GM23248 (cell line): ENCODE results near the gene AKAP9. TPM values are rescaled to one million over a fixed set of nuclear protein-coding genes. Genes with fewer than 3 reads are reported as not detected.

Source experiments
- DNase-seq: peaks from one replicate; pipeline ENCODE4 v3.0.0-alpha.2; 2015
- H2AFZ ChIP-seq: fragments of 200-600 bp; sonication (generic); 2 replicates; pipeline ENCODE4 v1.6.1; 2016; ENCODE audit warnings: antibody characterized with exemption
- H3F3A ChIP-seq: fragments of 200-600 bp; sonication (generic); 2 replicates; pipeline ENCODE4 v1.6.1; 2016; ENCODE audit warnings: mild to moderate bottlenecking, antibody characterized with exemption, mixed run types; ENCODE audit not compliant: insufficient read depth
- H3K27ac ChIP-seq: fragments of 200-600 bp; sonication (generic); 2 replicates; pipeline ENCODE4 v1.5.1; 2016; ENCODE audit warnings: mild to moderate bottlenecking
- H3K27me3 ChIP-seq: fragments of 200-600 bp; sonication (generic); replicated peaks from 2 replicates; pipeline ENCODE4 v1.6.1; 2016; ENCODE audit warnings: mild to moderate bottlenecking; ENCODE audit not compliant: insufficient read depth
- H3K36me3 ChIP-seq: fragments of 200-600 bp; sonication (generic); 2 replicates; pipeline ENCODE4 v1.6.1; 2016; ENCODE audit warnings: low read depth, mild to moderate bottlenecking
- H3K4me1 ChIP-seq: fragments of 200-600 bp; sonication (generic); 2 replicates; pipeline ENCODE4 v1.6.1; 2016; ENCODE audit warnings: mild to moderate bottlenecking; ENCODE audit not compliant: insufficient read depth
- H3K4me2 ChIP-seq: fragments of 200-600 bp; sonication (generic); one replicate; pipeline ENCODE4 v1.6.1; 2016; ENCODE audit warnings: mild to moderate bottlenecking; ENCODE audit not compliant: unreplicated experiment
- H3K4me3 ChIP-seq: fragments of 200-600 bp; sonication (generic); 2 replicates; pipeline ENCODE4 v1.5.1; 2016; ENCODE audit warnings: mild to moderate bottlenecking
- H3K79me2 ChIP-seq: fragments of 200-600 bp; sonication (generic); 2 replicates; pipeline ENCODE4 v1.6.1; 2016; ENCODE audit warnings: mild to moderate bottlenecking; ENCODE audit not compliant: insufficient read depth
- H3K9ac ChIP-seq: fragments of 200-600 bp; sonication (generic); 2 replicates; pipeline ENCODE4 v1.6.1; 2016; ENCODE audit warnings: mild to moderate bottlenecking
- H3K9me2 ChIP-seq: fragments of 200-600 bp; sonication (generic); 2 replicates; pipeline ENCODE4 v1.6.1; 2016; ENCODE audit warnings: mixed run types, mild to moderate bottlenecking, moderate library complexity; ENCODE audit not compliant: insufficient read depth
- H3K9me3 ChIP-seq: fragments of 200-600 bp; sonication (generic); one replicate; pipeline ENCODE4 v1.6.1; 2017; ENCODE audit warnings: low read depth
- H4K20me1 ChIP-seq: fragments of 200-600 bp; sonication (generic); 2 replicates; pipeline ENCODE4 v1.6.0; 2016; ENCODE audit not compliant: insufficient read depth
- EZH2 ChIP-seq: fragments of 200-600 bp; sonication (generic); IDR thresholded peaks from 2 replicates; pipeline ENCODE4 v1.6.1; 2018; ENCODE audit warnings: antibody characterized with exemption, mild to moderate bottlenecking; ENCODE audit not compliant: insufficient read depth, poor library complexity, severe bottlenecking
- EZH2phosphoT487 ChIP-seq: fragments of 200-600 bp; sonication (generic); IDR thresholded peaks from 2 replicates; pipeline ENCODE4 v1.6.1; 2018; ENCODE audit warnings: antibody characterized with exemption, moderate library complexity, mild to moderate bottlenecking, low read depth; ENCODE audit not compliant: insufficient read depth
- WGBS, 2 experiments: methylation state at CpG; one replicate each; pipeline ENCODE4 v1.1.6; 2015 to 2017; ENCODE audit warnings: low lambda C conversion rate in 2 of 2, low coverage in 1 of 2; ENCODE audit errors: missing lambda C conversion rate in 2 of 2; 5-methylcytosine and 5-hydroxymethylcytosine counted together
- in situ Hi-C: fragments of 300-500 bp; cut with MboI; formaldehyde crosslinking; loops from 2 replicates; pipeline ENCODE4 v1.15.0; 2020
- polyA plus RNA-seq: library from polyadenylated mRNA; unstranded; fragments of >200 nt; fragmentation: Nextera tagmentation; extraction: Ambion mirVana; gene quantifications from 2 replicates; pipeline ENCODE4 v1.2.1, GENCODE V29; 2016
- total RNA-seq: library from RNA; depleted of rRNA; stranded (reverse); fragments of >200 nt; shearing (Covaris generic); gene quantifications from 2 replicates; pipeline ENCODE4 v1.2.3, GENCODE V29; 2014

The AKAP9 gene
- total and polyA plus RNA-seq, 2 experiments from 2014 or later: 24.1 to 38.8 TPM

DNA sequence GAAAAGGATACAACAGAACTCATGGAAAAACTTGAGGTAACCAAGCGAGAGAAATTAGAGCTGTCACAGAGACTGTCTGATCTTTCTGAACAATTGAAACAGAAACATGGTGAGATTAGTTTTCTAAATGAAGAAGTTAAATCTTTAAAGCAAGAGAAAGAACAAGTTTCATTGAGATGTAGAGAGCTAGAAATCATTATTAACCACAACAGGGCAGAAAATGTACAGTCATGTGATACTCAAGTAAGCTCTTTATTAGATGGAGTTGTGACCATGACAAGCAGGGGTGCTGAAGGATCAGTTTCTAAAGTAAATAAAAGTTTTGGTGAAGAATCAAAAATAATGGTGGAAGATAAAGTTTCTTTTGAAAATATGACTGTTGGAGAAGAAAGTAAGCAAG lies 62.1 kb downstream of the AKAP9 start:
- Histone ChIP-seq H4K20me1 (no peaks in the 10 kb centered on the region), H3K4me3 (no peak overlapping the region), H3K27ac (no peak overlapping the region), H3K79me2 (peaks cover 14% of the 10 kb centered on the region; the same call in 1 of the 2 replicates), H3K9me3 (no peaks in the 10 kb centered on the region), H3K27me3 (no peaks in the 10 kb centered on the region), H2AFZ (no peak overlapping the region), H3K36me3 (peaks cover 34% of the 10 kb centered on the region), H3F3A (no peaks in the 10 kb centered on the region), H3K9ac (no peak overlapping the region), H3K9me2 (no peaks in the 10 kb centered on the region), H3K4me2 (no peak overlapping the region), H3K4me1 (no peaks in the 10 kb centered on the region)
- no peak for DNase-seq
- in situ Hi-C loops: no loop called here
- 100% methylated on average over 1 of the region's 1 CpG for WGBS, 2 experiments
- no peak for TF ChIP-seq EZH2phosphoT487
- TF ChIP-seq EZH2: no peak

DNA sequence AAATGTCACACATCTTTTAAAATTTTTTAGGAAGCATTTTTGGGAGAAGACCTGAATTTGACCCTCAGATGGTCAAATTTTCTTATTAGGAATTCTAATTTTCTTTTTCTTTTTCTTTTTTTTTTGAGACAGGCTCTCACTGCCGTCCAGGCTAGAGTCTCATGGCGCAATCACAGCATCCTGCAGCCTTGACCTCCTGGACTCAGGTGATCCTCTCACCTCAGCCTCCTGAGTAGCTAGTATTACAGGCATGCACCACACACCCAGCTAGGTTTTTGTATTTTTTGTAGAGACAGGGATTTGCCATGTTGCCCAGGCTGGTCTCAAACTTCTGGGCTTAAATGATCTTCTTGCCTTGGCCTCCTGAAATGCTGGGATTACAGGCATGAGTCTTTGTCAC lies 65.4 kb downstream of the AKAP9 start:
- H3K9ac ChIP-seq: no peak overlapping the region
- H3K4me2 ChIP-seq: no peak overlapping the region
- no peaks in the 10 kb centered on the region for H3K27me3 ChIP-seq
- H4K20me1 ChIP-seq: no peaks in the 10 kb centered on the region
- no peak overlapping the region for H3K27ac ChIP-seq
- no peak overlapping the region for H2AFZ ChIP-seq
- H3K36me3 ChIP-seq: peaks cover 36% of the 10 kb centered on the region
- H3K79me2 ChIP-seq: peaks cover 24% of the 10 kb centered on the region; the same call in 1 of the 2 replicates
- no peaks in the 10 kb centered on the region for H3K4me1 ChIP-seq
- TF ChIP-seq EZH2 (no peak), EZH2phosphoT487 (no peak)
- H3K4me3 ChIP-seq: no peak overlapping the region
- no peaks in the 10 kb centered on the region for H3K9me3 ChIP-seq
- H3K9me2 ChIP-seq: no peaks in the 10 kb centered on the region
- in situ Hi-C loops: no loop called here
- no peak for DNase-seq
- H3F3A ChIP-seq: no peaks in the 10 kb centered on the region
- WGBS, 2 experiments: 95 to 98% methylated on average over 2 of the region's 2 CpGs

DNA sequence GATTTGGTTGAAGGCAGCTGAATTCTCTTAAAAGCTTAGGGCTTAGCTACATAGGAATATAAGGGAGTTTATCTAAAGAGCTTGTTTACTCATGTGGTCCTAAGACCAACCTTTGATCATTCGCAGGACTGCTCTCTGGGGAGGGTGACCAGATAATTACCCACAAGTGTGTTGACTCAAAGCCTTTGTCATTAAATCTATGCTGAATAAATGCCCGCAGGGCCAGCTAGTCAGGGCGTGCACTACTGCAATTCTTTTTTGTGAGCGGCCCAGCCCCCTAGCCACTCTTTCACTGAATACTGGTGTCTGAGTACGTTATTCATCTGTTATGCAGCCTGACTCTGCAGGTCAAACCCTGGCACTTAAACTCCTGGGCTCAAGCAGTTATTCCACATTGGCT lies 69.6 kb downstream of the AKAP9 start:
- no peak overlapping the region for H3K4me3 ChIP-seq
- H3K9me2 ChIP-seq: no peaks in the 10 kb centered on the region
- peaks cover 11% of the 10 kb centered on the region for H3K36me3 ChIP-seq
- no peak for TF ChIP-seq EZH2phosphoT487
- no peak for TF ChIP-seq EZH2
- no peaks in the 10 kb centered on the region for H3F3A ChIP-seq
- peaks cover 20% of the 10 kb centered on the region; the same call in 1 of the 2 replicates for H3K79me2 ChIP-seq
- H3K4me1 ChIP-seq: no peaks in the 10 kb centered on the region
- no peak overlapping the region for H3K9ac ChIP-seq
- H3K27ac ChIP-seq: no peak overlapping the region
- in situ Hi-C loops: no loop called here
- WGBS, 2 experiments: 94 to 96% methylated on average over 5 of the region's 5 CpGs
- no peak overlapping the region for H3K4me2 ChIP-seq
- H4K20me1 ChIP-seq: no peaks in the 10 kb centered on the region
- DNase-seq: no peak
- no peaks in the 10 kb centered on the region for H3K27me3 ChIP-seq
- no peaks in the 10 kb centered on the region for H3K9me3 ChIP-seq
- no peak overlapping the region for H2AFZ ChIP-seq

DNA sequence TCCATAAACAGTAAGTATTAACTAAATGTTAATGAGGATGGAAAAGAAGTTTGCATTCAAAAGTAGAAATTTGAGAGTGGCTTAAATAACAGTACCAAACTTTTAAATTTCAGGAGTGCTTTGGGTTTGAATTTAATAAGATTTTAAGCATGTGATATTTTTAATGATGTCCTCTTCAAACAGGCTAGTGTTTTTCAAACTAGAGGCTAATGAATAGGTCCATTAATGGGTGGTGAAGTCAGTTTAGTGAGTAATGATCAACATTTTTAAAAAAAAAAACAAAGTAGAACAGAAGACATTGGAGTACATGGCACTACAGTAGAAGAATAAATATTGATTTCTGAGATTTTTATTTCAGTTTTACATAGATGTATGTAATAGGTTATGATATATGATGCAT lies 72.9 kb downstream of the AKAP9 start:
- peaks cover 17% of the 10 kb centered on the region for H3K36me3 ChIP-seq
- H3K27me3 ChIP-seq: no peaks in the 10 kb centered on the region
- H3K4me3 ChIP-seq: no peak overlapping the region
- in situ Hi-C loops: no loop called here
- H3K9me3 ChIP-seq: no peaks in the 10 kb centered on the region
- no peaks in the 10 kb centered on the region for H3K9me2 ChIP-seq
- H4K20me1 ChIP-seq: no peaks in the 10 kb centered on the region
- TF ChIP-seq EZH2phosphoT487 (no peak), EZH2 (no peak)
- H3K4me2 ChIP-seq: no peak overlapping the region
- no peak overlapping the region for H2AFZ ChIP-seq
- H3K4me1 ChIP-seq: no peaks in the 10 kb centered on the region
- H3K79me2 ChIP-seq: peaks cover 5% of the 10 kb centered on the region; the same call in 1 of the 2 replicates
- H3K27ac ChIP-seq: no peak overlapping the region
- no peak for DNase-seq
- H3F3A ChIP-seq: no peaks in the 10 kb centered on the region
- no peak overlapping the region for H3K9ac ChIP-seq

GRCh38 chr7:92020636-92021035 lies 80.0 kb downstream of the AKAP9 start:
- in situ Hi-C loops: no loop called here
- H3F3A ChIP-seq: peaks cover 21% of the 10 kb centered on the region
- no peaks in the 10 kb centered on the region for H3K9me3 ChIP-seq
- no peaks in the 10 kb centered on the region for H3K79me2 ChIP-seq
- DNase-seq: peak; percentile 34
- TF ChIP-seq EZH2phosphoT487 (no peak), EZH2 (no peak)
- no peak overlapping the region for H2AFZ ChIP-seq
- peaks cover 20% of the 10 kb centered on the region for H3K4me1 ChIP-seq
- 0 out of 2 replicates have a peak overlapping the region, but pooled peaks have one; percentile 5 for H3K27ac ChIP-seq
- peaks cover 34% of the 10 kb centered on the region for H3K36me3 ChIP-seq
- H4K20me1 ChIP-seq: no peaks in the 10 kb centered on the region
- no peak overlapping the region for H3K4me2 ChIP-seq
- H3K27me3 ChIP-seq: no peaks in the 10 kb centered on the region
- H3K9me2 ChIP-seq: no peaks in the 10 kb centered on the region
- no peak overlapping the region for H3K9ac ChIP-seq
- no peak overlapping the region for H3K4me3 ChIP-seq
